Activated naive CD8-positive, alpha-beta T cell treated with anti-CD3 and anti-CD28 coated beads, Interleukin-2, amount 10 ng/mL, durations not matched to agents 7 days and 5 days (primary cell): ENCODE results near the gene DLG1. TPM values are rescaled to one million over a fixed set of nuclear protein-coding genes. Genes with fewer than 3 reads are reported as not detected.

Experiments
- ATAC-seq: fragments of 150-1000 bp; cut with Tn5 transposase; one replicate; pipeline ENCODE4 v1.10.0; 2021; ENCODE audit warnings: low read depth, moderate library complexity
- POLR2A ChIA-PET: fragments of 350-600 bp; sonication (Branson Sonifier 250); formaldehyde crosslinking; loops from one replicate; lab custom pipeline; 2021; ENCODE audit warnings: antibody characterized with exemption; lab: Charles Lee
- DNase-seq: peaks from one replicate; pipeline ENCODE4 v3.0.0; 2021
- H3K27ac Mint-ChIP-seq: one replicate; pipeline ENCODE4 v1.8.0; 2022; ENCODE audit warnings: mild to moderate bottlenecking, mixed read lengths
- H3K27me3 Mint-ChIP-seq: one replicate; pipeline ENCODE4 v1.8.0; 2022; ENCODE audit warnings: mild to moderate bottlenecking, moderate library complexity, mixed read lengths
- H3K36me3 Mint-ChIP-seq: one replicate; pipeline ENCODE4 v1.8.0; 2021; ENCODE audit warnings: mild to moderate bottlenecking, mixed read lengths
- H3K4me1 Mint-ChIP-seq: one replicate; pipeline ENCODE4 v1.8.0; 2021; ENCODE audit warnings: mixed read lengths
- H3K4me3 Mint-ChIP-seq: one replicate; pipeline ENCODE4 v1.8.0; 2022; ENCODE audit warnings: mild to moderate bottlenecking, moderate library complexity, mixed read lengths
- H3K9me3 Mint-ChIP-seq: one replicate; pipeline ENCODE4 v1.8.0; 2021; ENCODE audit warnings: mixed read lengths
- total RNA-seq, 2 experiments: library from RNA; stranded (reverse); gene quantifications; one replicate each; pipeline ENCODE4 v1.2.3, GENCODE V29; 2021

Gene DLG1
- total RNA-seq, 2 experiments from 2014 or later, result 83.4 to 86.5 TPM

DNA sequence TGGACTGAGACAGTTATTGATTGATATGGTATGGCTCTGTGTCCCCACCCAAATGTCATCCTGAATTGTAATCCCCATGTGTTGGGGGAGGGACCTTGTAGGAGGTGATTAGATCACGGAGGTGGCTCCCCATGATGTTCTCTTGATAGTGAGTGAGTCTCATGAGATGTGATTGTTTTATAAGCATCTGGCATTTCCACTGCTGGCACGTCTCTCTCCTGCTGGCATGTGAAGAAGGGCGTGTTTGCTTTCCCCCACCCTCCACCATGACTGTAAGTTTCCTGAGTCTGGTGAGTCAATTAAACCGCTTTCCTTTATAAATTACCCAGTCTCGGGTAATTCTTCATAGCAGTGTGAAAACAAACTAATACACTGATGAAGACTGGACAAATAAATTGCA lies 163.2 kb downstream of the DLG1 start:
- no peak overlapping the region for H3K4me3 Mint-ChIP-seq

DNA sequence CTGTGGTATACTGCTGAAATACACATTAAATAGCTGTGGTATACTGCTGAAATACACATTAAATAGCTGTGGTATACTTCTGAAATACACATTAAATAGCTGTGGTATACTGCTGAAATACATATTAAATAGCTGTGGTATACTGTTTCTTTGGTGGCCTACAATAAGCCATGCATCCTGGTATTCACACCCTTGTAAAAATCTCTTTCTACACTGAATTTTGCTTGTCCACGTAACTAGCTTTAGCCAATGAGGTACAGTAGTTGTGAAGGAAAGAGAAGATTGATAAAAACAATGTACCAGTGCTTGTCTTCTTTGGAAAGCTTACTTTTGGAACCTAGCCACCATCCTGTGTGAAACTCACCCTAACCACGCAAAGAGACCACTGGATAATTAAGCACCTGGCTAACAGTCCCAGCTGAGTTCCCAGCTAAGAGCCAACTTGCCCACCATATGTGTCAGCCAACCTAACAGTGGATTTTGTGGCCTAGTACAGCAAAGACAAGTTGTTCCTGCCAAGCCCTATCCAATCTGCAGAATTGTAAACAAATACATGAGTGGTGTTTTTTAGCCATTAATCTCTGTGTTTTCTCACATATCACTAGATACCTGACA lies 165.4 kb downstream of the DLG1 start:
- POLR2A ChIA-PET, result no interaction called here
- DNase-seq (no peak), ATAC-seq (no peak)
- no peak overlapping the region for H3K27ac Mint-ChIP-seq
- no peak overlapping the region for H3K4me3 Mint-ChIP-seq
- H3K4me1 Mint-ChIP-seq, result peaks cover 3% of the 10 kb centered on the region
- peaks cover 55% of the 10 kb centered on the region for H3K36me3 Mint-ChIP-seq
- H3K9me3 Mint-ChIP-seq, result peaks cover 18% of the 10 kb centered on the region
- H3K27me3 Mint-ChIP-seq, result no peaks in the 10 kb centered on the region

More for the DNA sequence above, 163.2 kb downstream of the DLG1 start:
- Mint-ChIP-seq H3K9me3 (peaks cover 18% of the 10 kb centered on the region), H3K27me3 (no peaks in the 10 kb centered on the region), H3K4me1 (peaks cover 3% of the 10 kb centered on the region), H3K36me3 (peaks cover 54% of the 10 kb centered on the region), H3K27ac (no peak overlapping the region)
- ATAC-seq (no peak), DNase-seq (no peak)
- POLR2A ChIA-PET, result no interaction called here

DNA sequence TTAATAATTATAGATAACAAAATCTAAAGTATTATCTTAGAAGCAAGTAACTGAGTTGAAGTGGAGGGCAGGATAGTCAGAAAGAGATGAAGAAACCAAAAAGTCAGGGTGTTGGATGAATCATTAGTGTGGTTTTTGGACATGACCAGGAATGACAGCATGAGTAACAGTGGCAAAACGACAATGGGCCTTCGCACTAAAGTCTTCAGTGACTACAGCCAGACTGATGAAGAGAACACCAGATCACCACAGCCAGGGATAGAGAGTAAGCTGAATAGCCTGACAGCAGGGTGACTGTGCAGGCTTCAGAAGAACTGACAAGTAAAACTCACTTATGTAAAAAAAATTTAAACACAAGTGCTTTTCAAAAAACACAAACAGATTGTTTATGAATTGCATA lies 172.8 kb downstream of the DLG1 start:
- no peaks in the 10 kb centered on the region for H3K9me3 Mint-ChIP-seq
- POLR2A ChIA-PET, result no interaction called here
- H3K4me3 Mint-ChIP-seq, result no peak overlapping the region
- H3K27me3 Mint-ChIP-seq, result no peaks in the 10 kb centered on the region
- DNase-seq (no peak), ATAC-seq (no peak)
- no peak overlapping the region for H3K27ac Mint-ChIP-seq
- H3K4me1 Mint-ChIP-seq, result no peaks in the 10 kb centered on the region
- peaks cover 13% of the 10 kb centered on the region for H3K36me3 Mint-ChIP-seq

DNA sequence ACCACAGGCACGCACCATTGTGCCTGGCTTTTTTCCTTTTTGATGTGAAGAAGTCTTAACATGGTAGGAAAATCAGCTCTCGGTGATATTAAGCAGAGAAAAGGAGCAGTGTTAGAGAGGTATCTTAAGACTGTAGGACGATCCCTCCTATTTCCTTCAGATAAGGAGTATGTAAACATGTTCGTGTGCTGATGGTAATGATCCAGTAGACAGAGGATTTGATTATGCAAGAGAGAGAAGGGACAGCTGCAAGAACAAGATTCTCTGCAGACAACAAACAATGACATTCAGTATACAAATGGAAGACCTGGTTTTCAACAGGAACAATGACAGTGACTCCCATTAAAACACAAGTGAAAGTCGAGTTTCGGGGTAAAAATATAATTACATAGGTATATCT lies 173.7 kb downstream of the DLG1 start:
- Mint-ChIP-seq H3K36me3 (peaks cover 13% of the 10 kb centered on the region), H3K4me3 (no peak overlapping the region), H3K27me3 (no peaks in the 10 kb centered on the region), H3K9me3 (no peaks in the 10 kb centered on the region), H3K4me1 (no peaks in the 10 kb centered on the region), H3K27ac (no peak overlapping the region)
- DNase-seq, result no peak
- no peak for ATAC-seq
- POLR2A ChIA-PET, result no interaction called here

DNA sequence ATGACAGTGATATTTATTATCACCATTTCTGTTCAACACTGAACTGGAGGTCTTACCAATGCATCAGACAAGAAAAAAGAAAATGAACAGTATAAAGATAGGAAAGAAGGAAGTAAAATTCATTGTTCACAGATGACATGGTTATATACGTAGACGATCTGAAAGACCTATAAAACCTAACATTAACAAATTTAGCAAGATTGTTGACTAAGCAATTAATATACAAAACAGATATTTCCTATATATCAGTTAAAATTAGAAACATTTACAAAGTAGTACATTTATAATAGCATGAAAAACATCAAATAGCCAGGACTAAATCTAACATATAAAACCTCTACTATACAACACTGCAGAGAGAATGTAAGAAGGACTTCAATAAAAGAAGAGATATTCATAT lies 176.0 kb downstream of the DLG1 start:
- Mint-ChIP-seq H3K27ac (no peak overlapping the region), H3K4me3 (no peak overlapping the region), H3K4me1 (no peaks in the 10 kb centered on the region), H3K9me3 (no peaks in the 10 kb centered on the region), H3K27me3 (no peaks in the 10 kb centered on the region), H3K36me3 (peaks cover 5% of the 10 kb centered on the region)
- no peak for DNase-seq
- POLR2A ChIA-PET, result no interaction called here
- ATAC-seq, result no peak

DNA sequence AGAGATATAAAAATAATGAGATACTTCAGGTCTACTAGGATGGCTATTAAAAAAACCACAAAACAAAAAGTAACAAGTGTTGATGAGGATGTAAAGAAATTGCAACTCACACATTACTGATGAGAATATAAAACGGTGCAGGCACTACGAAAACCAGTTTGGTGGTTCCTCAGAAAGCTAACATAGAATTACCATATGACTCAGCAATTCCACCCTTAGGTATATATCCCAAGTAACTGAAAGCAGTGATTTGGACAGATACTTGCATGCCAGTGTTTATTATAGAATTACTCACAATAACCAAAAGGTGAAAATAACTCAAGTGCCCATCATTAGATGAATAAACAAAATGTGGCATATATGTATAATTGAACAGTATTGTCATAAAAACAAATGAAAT lies 181.3 kb downstream of the DLG1 start:
- DNase-seq (no peak), ATAC-seq (no peak)
- Mint-ChIP-seq H3K27me3 (no peaks in the 10 kb centered on the region), H3K4me1 (peaks cover 2% of the 10 kb centered on the region), H3K4me3 (no peak overlapping the region), H3K9me3 (no peaks in the 10 kb centered on the region), H3K27ac (peak overlapping the region; percentile 26), H3K36me3 (peaks cover 16% of the 10 kb centered on the region)
- POLR2A ChIA-PET, result no interaction called here

DNA sequence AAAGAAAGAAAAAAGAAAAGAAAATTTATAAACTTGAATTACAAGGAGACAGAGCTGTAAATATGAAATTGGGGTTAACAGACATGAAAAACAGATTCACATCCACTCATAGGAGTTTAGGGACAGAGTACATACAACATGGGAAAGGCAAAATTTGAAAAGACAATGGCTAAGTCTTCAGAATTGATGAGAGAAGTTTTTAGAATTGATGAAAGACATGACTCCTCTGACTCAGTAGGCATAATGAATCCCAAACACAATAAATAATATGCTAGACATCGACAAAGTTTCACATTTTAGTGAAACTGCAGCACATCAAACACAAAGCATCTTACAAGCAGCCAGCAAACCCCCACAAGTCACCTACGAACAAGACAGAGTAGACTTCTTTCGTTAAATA lies 184.4 kb downstream of the DLG1 start:
- no peaks in the 10 kb centered on the region for H3K9me3 Mint-ChIP-seq
- peaks cover 43% of the 10 kb centered on the region for H3K36me3 Mint-ChIP-seq
- ATAC-seq (no peak), DNase-seq (no peak)
- POLR2A ChIA-PET, result interaction anchor here (0.8 kb wide), 1 partner anchor 20 kb away, joined by 3 read pairs; no protein-coding TSS in a partner anchor
- H3K27ac Mint-ChIP-seq, result no peak overlapping the region
- H3K27me3 Mint-ChIP-seq, result no peaks in the 10 kb centered on the region
- no peak overlapping the region for H3K4me3 Mint-ChIP-seq
- peaks cover 2% of the 10 kb centered on the region for H3K4me1 Mint-ChIP-seq

DNA sequence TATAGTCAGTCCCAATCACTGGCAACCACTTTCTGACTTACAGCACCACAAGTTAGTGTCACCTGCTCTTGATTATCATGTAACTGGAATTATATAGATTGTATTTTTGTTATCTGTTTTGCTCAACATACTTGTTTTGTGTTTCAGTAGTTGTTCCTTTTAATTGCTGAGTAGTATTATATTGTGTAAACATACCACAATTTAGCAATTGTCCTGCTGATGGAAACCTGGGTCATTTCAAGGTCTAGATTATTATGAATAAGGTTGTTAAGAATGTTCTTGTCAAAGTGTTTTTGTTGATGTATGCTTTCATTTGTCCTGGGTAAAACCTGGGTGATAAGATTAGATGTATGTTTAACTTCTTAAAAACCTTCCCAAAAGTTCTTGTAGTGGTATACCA lies 186.7 kb downstream of the DLG1 start:
- no peak for DNase-seq
- Mint-ChIP-seq H3K4me1 (no peaks in the 10 kb centered on the region), H3K27ac (no peak overlapping the region), H3K9me3 (no peaks in the 10 kb centered on the region), H3K4me3 (no peak overlapping the region), H3K36me3 (peaks cover 41% of the 10 kb centered on the region), H3K27me3 (no peaks in the 10 kb centered on the region)
- ATAC-seq, result no peak
- POLR2A ChIA-PET, result no interaction called here

DNA sequence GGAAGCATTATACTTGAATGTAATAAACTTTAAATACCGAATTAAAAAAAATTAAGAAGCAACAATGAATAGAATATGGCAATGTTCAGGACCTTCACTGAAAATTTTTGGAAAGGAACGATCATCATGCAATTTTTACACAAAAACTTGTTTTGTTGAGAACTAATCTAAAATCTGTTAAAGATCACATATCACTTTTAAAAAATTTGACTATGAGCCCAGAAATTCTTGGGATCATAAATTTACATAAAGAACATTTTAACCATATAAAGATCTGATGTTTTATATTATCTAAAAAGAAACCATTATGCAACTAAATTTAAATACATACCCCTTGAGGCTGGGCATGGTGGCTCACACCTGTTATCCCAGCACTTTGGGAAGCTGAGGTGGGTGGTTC lies 192.6 kb downstream of the DLG1 start:
- H3K4me3 Mint-ChIP-seq, result no peak overlapping the region
- POLR2A ChIA-PET, result no interaction called here
- no peaks in the 10 kb centered on the region for H3K27me3 Mint-ChIP-seq
- H3K9me3 Mint-ChIP-seq, result no peaks in the 10 kb centered on the region
- DNase-seq (no peak), ATAC-seq (no peak)
- no peaks in the 10 kb centered on the region for H3K4me1 Mint-ChIP-seq
- no peak overlapping the region for H3K27ac Mint-ChIP-seq
- H3K36me3 Mint-ChIP-seq, result peaks cover 17% of the 10 kb centered on the region

DNA sequence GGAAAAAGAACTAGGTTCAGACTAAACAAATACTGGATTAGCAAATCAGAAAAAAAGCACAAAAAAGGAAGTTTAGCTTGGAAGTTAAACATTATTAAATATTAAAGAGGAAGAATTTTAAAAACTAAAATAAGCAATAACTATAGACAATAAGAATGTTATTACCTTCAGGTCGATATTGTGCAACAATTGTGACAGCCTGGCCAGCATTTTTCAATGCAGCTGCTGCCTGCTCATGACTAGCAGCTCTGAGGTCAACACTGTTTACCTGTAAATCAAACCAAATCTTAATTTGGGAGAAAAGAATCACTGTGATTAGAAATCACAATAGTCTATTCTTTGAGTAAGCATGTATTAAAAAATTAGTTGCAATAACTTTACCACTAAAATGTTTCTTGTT lies 193.7 kb downstream of the DLG1 start:
- H3K27me3 Mint-ChIP-seq, result no peaks in the 10 kb centered on the region
- no peak overlapping the region for H3K4me3 Mint-ChIP-seq
- no peaks in the 10 kb centered on the region for H3K9me3 Mint-ChIP-seq
- H3K36me3 Mint-ChIP-seq, result peaks cover 7% of the 10 kb centered on the region
- H3K4me1 Mint-ChIP-seq, result no peaks in the 10 kb centered on the region
- no peak for ATAC-seq
- DNase-seq, result no peak
- POLR2A ChIA-PET, result no interaction called here
- H3K27ac Mint-ChIP-seq, result no peak overlapping the region

DNA sequence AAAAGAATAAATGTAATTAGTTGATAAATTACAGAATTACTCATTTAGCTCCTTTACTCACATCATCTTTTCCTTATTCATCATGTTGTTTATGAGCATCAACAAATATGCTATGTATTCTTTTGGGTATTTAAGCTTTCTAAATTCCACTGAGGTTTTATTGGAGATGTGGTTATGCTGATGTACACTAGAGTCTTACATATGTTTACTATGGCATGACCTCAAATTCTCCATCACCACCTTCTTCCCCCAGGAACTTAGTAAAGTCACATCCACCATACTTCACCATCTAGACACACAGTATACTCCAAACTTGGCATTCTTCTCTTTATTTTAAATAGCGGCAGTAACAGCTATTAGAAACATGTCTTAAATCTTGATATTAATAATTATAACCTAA lies 194.6 kb downstream of the DLG1 start:
- ATAC-seq, result no peak
- DNase-seq, result no peak
- H3K9me3 Mint-ChIP-seq, result no peaks in the 10 kb centered on the region
- no peaks in the 10 kb centered on the region for H3K27me3 Mint-ChIP-seq
- H3K36me3 Mint-ChIP-seq, result peaks cover 5% of the 10 kb centered on the region
- H3K4me1 Mint-ChIP-seq, result no peaks in the 10 kb centered on the region
- no peak overlapping the region for H3K4me3 Mint-ChIP-seq
- POLR2A ChIA-PET, result no interaction called here
- H3K27ac Mint-ChIP-seq, result no peak overlapping the region

DNA sequence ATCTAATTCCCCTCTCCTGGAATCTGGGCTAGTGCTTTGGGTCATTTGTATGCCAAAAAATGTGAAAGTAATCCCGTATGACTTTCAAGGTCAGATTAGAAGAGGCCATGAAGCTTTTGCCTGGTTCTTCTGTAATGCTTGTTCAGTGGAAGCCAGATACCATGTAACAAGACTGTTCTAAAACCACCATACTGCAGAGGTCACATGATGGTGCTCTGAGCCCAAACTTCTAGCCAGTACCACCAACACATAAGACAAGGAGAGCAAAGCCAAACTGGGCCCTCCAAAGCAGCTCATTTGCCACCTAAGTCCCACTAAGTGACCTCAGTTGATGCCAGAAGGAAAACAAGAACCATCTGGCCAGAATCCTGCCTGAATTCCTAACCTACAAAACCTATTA lies 204.5 kb downstream of the DLG1 start:
- H3K36me3 Mint-ChIP-seq, result peaks cover 9% of the 10 kb centered on the region
- no peak overlapping the region for H3K4me3 Mint-ChIP-seq
- no peaks in the 10 kb centered on the region for H3K9me3 Mint-ChIP-seq
- POLR2A ChIA-PET, result interaction anchor here (1.0 kb wide), 1 partner anchor 20 kb away, joined by 3 read pairs; no protein-coding TSS in a partner anchor
- H3K27ac Mint-ChIP-seq, result no peak overlapping the region
- ATAC-seq (no peak), DNase-seq (no peak)
- H3K27me3 Mint-ChIP-seq, result no peaks in the 10 kb centered on the region
- H3K4me1 Mint-ChIP-seq, result no peaks in the 10 kb centered on the region

DNA sequence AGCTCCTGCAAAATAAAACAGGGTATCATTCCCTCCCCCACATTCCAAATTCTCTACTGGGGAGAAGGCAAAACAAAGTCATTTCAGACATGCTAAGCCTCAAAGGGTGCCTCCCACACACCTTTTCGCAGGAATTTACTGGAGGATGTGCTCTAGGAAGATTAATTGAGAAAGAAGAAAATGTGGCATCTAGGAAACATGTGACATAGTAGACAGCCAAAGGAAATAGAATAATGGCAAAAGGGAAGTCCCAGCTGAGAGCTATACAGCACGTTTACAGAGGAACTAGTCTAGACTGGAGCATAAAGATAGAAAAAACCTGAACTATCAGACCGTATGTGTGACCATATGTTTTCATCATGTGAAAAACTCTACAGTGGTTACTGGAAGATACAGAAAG lies 210.0 kb downstream of the DLG1 start:
- DNase-seq (no peak), ATAC-seq (no peak)
- no peaks in the 10 kb centered on the region for H3K4me1 Mint-ChIP-seq
- POLR2A ChIA-PET, result no interaction called here
- no peak overlapping the region for H3K4me3 Mint-ChIP-seq
- peaks cover 16% of the 10 kb centered on the region for H3K36me3 Mint-ChIP-seq
- H3K27ac Mint-ChIP-seq, result no peak overlapping the region
- H3K9me3 Mint-ChIP-seq, result no peaks in the 10 kb centered on the region
- H3K27me3 Mint-ChIP-seq, result no peaks in the 10 kb centered on the region

DNA sequence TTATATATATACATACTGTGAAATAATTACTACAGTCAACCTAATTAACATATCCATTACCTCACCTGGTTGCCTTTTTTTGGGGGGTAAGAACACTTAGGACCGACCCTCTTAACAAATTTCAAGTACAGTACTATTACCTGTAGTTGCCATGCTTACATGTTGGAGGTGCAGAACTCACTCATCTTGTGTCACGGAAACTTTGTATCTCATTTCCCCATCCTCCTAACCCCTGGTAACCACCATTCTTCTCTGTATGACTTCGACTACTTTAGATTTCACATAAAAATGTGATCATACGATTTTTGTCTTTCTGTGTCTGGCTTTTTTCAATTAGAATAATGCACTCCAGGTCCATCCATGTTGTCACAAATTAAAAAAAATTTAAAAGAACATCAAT lies 213.3 kb downstream of the DLG1 start:
- no peak overlapping the region for H3K4me3 Mint-ChIP-seq
- no peaks in the 10 kb centered on the region for H3K4me1 Mint-ChIP-seq
- no peaks in the 10 kb centered on the region for H3K9me3 Mint-ChIP-seq
- ATAC-seq (no peak), DNase-seq (no peak)
- H3K27ac Mint-ChIP-seq, result no peak overlapping the region
- no peaks in the 10 kb centered on the region for H3K27me3 Mint-ChIP-seq
- H3K36me3 Mint-ChIP-seq, result peaks cover 17% of the 10 kb centered on the region
- POLR2A ChIA-PET, result no interaction called here
